Neural cell (in vitro differentiated cells): ENCODE measurements around the gene GSTCD. TPM values are rescaled to one million over a fixed set of nuclear protein-coding genes. Genes with fewer than 3 reads are reported as not detected.
"Not testable (repeated sequence)": the region's sequence is repeated elsewhere in the genome, so short reads cannot be mapped to it uniquely, and the experiment has no call there.

Experiments
- H2AFZ ChIP-seq: fragments of 200-600, 300-800 bp; sonication (generic), shearing (Covaris generic); 2 replicates; pipeline ENCODE4 v1.6.0; 2014; ENCODE audit warnings: low read depth, mild to moderate bottlenecking, antibody characterized with exemption, low read length, moderate library complexity
- H3F3A ChIP-seq: fragments of 200-600 bp; shearing (Covaris generic); 2 replicates; pipeline ENCODE4 v1.6.1; 2016; ENCODE audit warnings: mild to moderate bottlenecking, moderate library complexity, mixed read lengths, antibody characterized with exemption, low read length; ENCODE audit not compliant: insufficient read depth, poor library complexity, severe bottlenecking
- H3K27ac ChIP-seq: fragments of 200-600, 300-800 bp; sonication (generic), shearing (Covaris generic); 2 replicates; pipeline ENCODE4 v1.5.1; 2014; ENCODE audit warnings: mild to moderate bottlenecking, low read length, moderate library complexity
- H3K27me3 ChIP-seq: fragments of 300-800, 200-600 bp; sonication (generic), shearing (Covaris generic); 2 replicates; pipeline ENCODE4 v1.6.0; 2014; ENCODE audit warnings: mild to moderate bottlenecking, low read depth, low read length, moderate library complexity; ENCODE audit not compliant: insufficient read depth
- H3K36me3 ChIP-seq: fragments of 300-800, 200-600 bp; sonication (generic), shearing (Covaris generic); 2 replicates; pipeline ENCODE4 v1.5.1; 2014; ENCODE audit warnings: mild to moderate bottlenecking, antibody characterized with exemption, low read length, moderate library complexity; ENCODE audit not compliant: insufficient read depth
- H3K4me2 ChIP-seq: fragments of 300-800, 200-600 bp; sonication (generic), shearing (Covaris generic); 2 replicates; pipeline ENCODE4 v1.6.0; 2014; ENCODE audit warnings: mild to moderate bottlenecking, low read length
- H3K4me3 ChIP-seq: fragments of 300-800, 200-600 bp; sonication (generic), shearing (Covaris generic); 2 replicates; pipeline ENCODE4 v1.5.1; 2014; ENCODE audit warnings: mild to moderate bottlenecking, low read length, moderate library complexity
- H3K79me2 ChIP-seq: fragments of 200-600 bp; shearing (Covaris generic); replicated peaks from 2 replicates; pipeline ENCODE4 v1.6.0; 2014; ENCODE audit warnings: mild to moderate bottlenecking, low read length, moderate library complexity; ENCODE audit not compliant: insufficient read depth
- H3K9ac ChIP-seq: fragments of 300-800, 200-600 bp; sonication (generic), shearing (Covaris generic); 2 replicates; pipeline ENCODE4 v1.6.1; 2016; ENCODE audit warnings: mild to moderate bottlenecking, low read length, mixed read lengths
- H3K9me2 ChIP-seq: fragments of 200-600 bp; shearing (Covaris generic); 2 replicates; pipeline ENCODE4 v1.6.1; 2016; ENCODE audit warnings: mild to moderate bottlenecking, low read length, mixed read lengths; ENCODE audit not compliant: insufficient read depth
- H3K9me3 ChIP-seq: fragments of 200-600, 300-800 bp; sonication (generic), shearing (Covaris generic); 2 replicates; pipeline ENCODE4 v1.6.1; 2016; ENCODE audit warnings: mild to moderate bottlenecking, mixed run types, low read length, moderate library complexity, mixed read lengths
- H4K20me1 ChIP-seq: fragments of 200-600 bp; shearing (Covaris generic); 2 replicates; pipeline ENCODE4 v1.6.1; 2016; ENCODE audit warnings: mild to moderate bottlenecking, mixed run types; ENCODE audit not compliant: insufficient read depth
- CTCF ChIP-seq: fragments of 450-650 bp; IDR thresholded peaks from 2 replicates; pipeline ENCODE4 v1.5.1; 2014; ENCODE audit warnings: antibody characterized with exemption, mild to moderate bottlenecking, moderate library complexity; ENCODE audit not compliant: poor library complexity, severe bottlenecking
- EP300 ChIP-seq: fragments of 450-650 bp; conservative IDR thresholded peaks from 2 replicates; pipeline ENCODE4 v1.6.1; 2014; ENCODE audit warnings: antibody characterized with exemption, mild to moderate bottlenecking, moderate library complexity; ENCODE audit not compliant: poor library complexity, severe bottlenecking
- EZH2 ChIP-seq: fragments of 200-600, 300-800 bp; shearing (Covaris generic), sonication (generic); IDR thresholded peaks from 2 replicates; pipeline ENCODE4 v1.6.1; 2014; ENCODE audit warnings: antibody characterized with exemption, low read length, borderline replicate concordance, mild to moderate bottlenecking; ENCODE audit not compliant: insufficient read depth, poor library complexity, severe bottlenecking
- MXI1 ChIP-seq: fragments of 450-650 bp; conservative IDR thresholded peaks from 2 replicates; pipeline ENCODE4 v1.6.1; 2014; ENCODE audit warnings: antibody characterized with exemption, mild to moderate bottlenecking; ENCODE audit not compliant: poor library complexity, severe bottlenecking
- POLR2AphosphoS5 ChIP-seq: IDR thresholded peaks from 2 replicates; pipeline ENCODE4 v1.6.1; 2012
- RAD21 ChIP-seq: fragments of 450-650 bp; conservative IDR thresholded peaks from 2 replicates; pipeline ENCODE4 v1.6.1; 2014; ENCODE audit warnings: antibody characterized with exemption, mild to moderate bottlenecking, moderate library complexity
- REST ChIP-seq: IDR thresholded peaks from 2 replicates; pipeline ENCODE4 v1.6.1; 2012; ENCODE audit warnings: borderline replicate concordance
- SMC3 ChIP-seq: fragments of 450-650 bp; conservative IDR thresholded peaks from 2 replicates; pipeline ENCODE4 v1.6.1; 2014; ENCODE audit warnings: antibody characterized with exemption, mild to moderate bottlenecking, moderate library complexity; ENCODE audit not compliant: poor library complexity
- TAF1 ChIP-seq: IDR thresholded peaks from 2 replicates; pipeline ENCODE4 v1.6.1; 2012; ENCODE audit warnings: low read depth
- polyA plus RNA-seq: library from polyadenylated mRNA; depleted of rRNA; stranded (reverse); fragments of >200 nt; gene quantifications from 2 replicates; pipeline ENCODE4 v1.2.3, GENCODE V29; 2014

GSTCD gene
- polyA plus RNA-seq, 1 donor from 2014 or later: 15.1 TPM

- not testable (repeated sequence) for H3K36me3 ChIP-seq, H3F3A ChIP-seq, H3K9ac ChIP-seq, H2AFZ ChIP-seq, H3K4me3 ChIP-seq, H4K20me1 ChIP-seq, H3K9me2 ChIP-seq, H3K27me3 ChIP-seq, H3K9me3 ChIP-seq, H3K79me2 ChIP-seq, H3K4me2 ChIP-seq, H3K27ac ChIP-seq
Observed at GRCh38 chr4:105729895-105730294, 21.3 kb downstream of the GSTCD start.

- not testable (repeated sequence) for H3K4me2 ChIP-seq, H3K4me3 ChIP-seq, H3K9ac ChIP-seq
Observed at GRCh38 chr4:105735217-105735616, 26.6 kb downstream of the GSTCD start.

GRCh38 chr4:105741548-105741947 lies 33.0 kb downstream of the GSTCD start:
- Histone ChIP-seq H4K20me1 (no peaks in the 10 kb centered on the region), H3K27ac (no peak overlapping the region), H3K36me3 (no peaks in the 10 kb centered on the region), H3K79me2 (no peaks in the 10 kb centered on the region), H3F3A (no peaks in the 10 kb centered on the region), H3K4me3 (no peak overlapping the region), H3K4me2 (no peak overlapping the region), H2AFZ (no peak overlapping the region), H3K9ac (no peak overlapping the region), H3K9me3 (peaks cover 3% of the 10 kb centered on the region), H3K27me3 (no peaks in the 10 kb centered on the region), H3K9me2 (no peaks in the 10 kb centered on the region)
- no peak for TF ChIP-seq RAD21
- TF ChIP-seq MXI1: no peak
- no peak for TF ChIP-seq REST
- TF ChIP-seq TAF1: no peak
- TF ChIP-seq EP300: no peak

More at GRCh38 chr4:105735217-105735616, 26.6 kb downstream of the GSTCD start:
- H3K9me3 ChIP-seq, H3K27ac ChIP-seq, H3K27me3 ChIP-seq, H3K79me2 ChIP-seq, H3K36me3 ChIP-seq, H4K20me1 ChIP-seq, H2AFZ ChIP-seq, H3K9me2 ChIP-seq, H3F3A ChIP-seq: not testable (repeated sequence)

GRCh38 chr4:105748222-105748621 lies 39.6 kb downstream of the GSTCD start:
- H3K27me3 ChIP-seq: no peaks in the 10 kb centered on the region
- H3K4me3 ChIP-seq: no peak overlapping the region
- TF ChIP-seq EZH2 (no peak), CTCF (no peak), EP300 (no peak), SMC3 (no peak), POLR2AphosphoS5 (no peak), MXI1 (no peak)
- H4K20me1 ChIP-seq: no peaks in the 10 kb centered on the region
- H3F3A ChIP-seq: no peaks in the 10 kb centered on the region
- H3K79me2 ChIP-seq: no peaks in the 10 kb centered on the region
- no peak overlapping the region for H3K9ac ChIP-seq
- no peak overlapping the region for H2AFZ ChIP-seq
- H3K9me3 ChIP-seq: no peaks in the 10 kb centered on the region
- H3K36me3 ChIP-seq: no peaks in the 10 kb centered on the region
- no peaks in the 10 kb centered on the region for H3K9me2 ChIP-seq
- H3K27ac ChIP-seq: no peak overlapping the region
- H3K4me2 ChIP-seq: no peak overlapping the region
